Fibroblast of villous mesenchyme (primary cell): ENCODE measurements around the gene GPD2. TPM values are rescaled to one million over a fixed set of nuclear protein-coding genes. Genes with fewer than 3 reads are reported as not detected.

Source experiments
- DNase-seq: peaks from one replicate; pipeline ENCODE4 v3.0.0-alpha.2; 2010; ENCODE audit warnings: low read depth
- H3K4me3 ChIP-seq: 2 replicates; pipeline ENCODE4 v1.5.1; 2011; ENCODE audit warnings: low read depth, mild to moderate bottlenecking, low read length
- total RNA-seq: library from RNA; depleted of rRNA; stranded (reverse); fragments of >200 nt; gene quantifications from 2 replicates; pipeline ENCODE4 v1.2.3, GENCODE V29; 2012
- TF ChIP-seq, protein P1 (sequence below): IDR thresholded peaks from 2 replicates; pipeline ENCODE4 v1.5.1; 2012; ENCODE audit warnings: low read depth, mild to moderate bottlenecking, low read length; ENCODE audit not compliant: insufficient read depth

Gene GPD2
- total RNA-seq, 1 donor: 63.9 TPM

DNA sequence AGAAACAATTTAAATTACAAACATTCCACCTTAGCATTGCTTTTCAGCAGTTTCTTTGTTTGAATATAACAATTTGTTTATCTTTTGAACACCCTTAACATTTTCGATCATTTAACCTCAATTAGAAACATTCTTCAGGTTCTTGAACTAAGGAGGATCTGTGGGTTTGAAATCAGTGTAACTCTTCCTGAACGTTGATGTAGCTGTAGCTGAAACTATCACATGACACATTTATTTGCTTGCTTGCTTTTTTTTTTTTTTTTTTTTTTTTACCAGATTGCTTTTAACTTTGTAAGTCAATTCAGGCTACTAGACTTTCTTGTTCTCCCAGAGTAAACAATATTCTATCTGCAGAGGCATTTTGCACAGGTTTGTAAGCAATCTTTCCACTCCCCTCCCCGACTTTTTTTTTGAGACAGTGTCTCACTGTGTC, 47.6 kb downstream of the GPD2 start:
- TF ChIP-seq, protein P1, sequence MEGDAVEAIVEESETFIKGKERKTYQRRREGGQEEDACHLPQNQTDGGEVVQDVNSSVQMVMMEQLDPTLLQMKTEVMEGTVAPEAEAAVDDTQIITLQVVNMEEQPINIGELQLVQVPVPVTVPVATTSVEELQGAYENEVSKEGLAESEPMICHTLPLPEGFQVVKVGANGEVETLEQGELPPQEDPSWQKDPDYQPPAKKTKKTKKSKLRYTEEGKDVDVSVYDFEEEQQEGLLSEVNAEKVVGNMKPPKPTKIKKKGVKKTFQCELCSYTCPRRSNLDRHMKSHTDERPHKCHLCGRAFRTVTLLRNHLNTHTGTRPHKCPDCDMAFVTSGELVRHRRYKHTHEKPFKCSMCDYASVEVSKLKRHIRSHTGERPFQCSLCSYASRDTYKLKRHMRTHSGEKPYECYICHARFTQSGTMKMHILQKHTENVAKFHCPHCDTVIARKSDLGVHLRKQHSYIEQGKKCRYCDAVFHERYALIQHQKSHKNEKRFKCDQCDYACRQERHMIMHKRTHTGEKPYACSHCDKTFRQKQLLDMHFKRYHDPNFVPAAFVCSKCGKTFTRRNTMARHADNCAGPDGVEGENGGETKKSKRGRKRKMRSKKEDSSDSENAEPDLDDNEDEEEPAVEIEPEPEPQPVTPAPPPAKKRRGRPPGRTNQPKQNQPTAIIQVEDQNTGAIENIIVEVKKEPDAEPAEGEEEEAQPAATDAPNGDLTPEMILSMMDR: no peak
- no peak overlapping the region for H3K4me3 ChIP-seq
- peak; percentile 34 for DNase-seq

DNA sequence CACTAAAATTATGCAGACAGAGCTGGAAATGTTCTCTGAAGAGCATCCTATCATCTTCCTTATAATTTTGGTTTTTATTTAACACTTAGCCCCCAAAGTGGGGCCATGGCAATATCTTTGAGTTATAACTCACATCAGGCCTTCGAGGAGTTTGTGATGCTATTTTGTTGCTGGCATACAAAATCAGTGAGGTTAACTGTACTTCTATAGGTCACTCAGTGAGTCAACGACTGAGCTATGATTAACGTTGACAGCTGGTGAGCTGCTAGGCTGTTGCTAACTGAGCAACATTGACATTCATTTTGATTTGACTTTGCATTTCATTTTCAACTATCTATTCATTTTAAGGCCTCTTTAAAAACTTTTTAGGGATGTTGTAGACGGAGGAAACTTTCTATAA, 50.0 kb downstream of the GPD2 start:
- no peak overlapping the region for H3K4me3 ChIP-seq
- TF ChIP-seq, protein P1: no peak
- no peak for DNase-seq

DNA sequence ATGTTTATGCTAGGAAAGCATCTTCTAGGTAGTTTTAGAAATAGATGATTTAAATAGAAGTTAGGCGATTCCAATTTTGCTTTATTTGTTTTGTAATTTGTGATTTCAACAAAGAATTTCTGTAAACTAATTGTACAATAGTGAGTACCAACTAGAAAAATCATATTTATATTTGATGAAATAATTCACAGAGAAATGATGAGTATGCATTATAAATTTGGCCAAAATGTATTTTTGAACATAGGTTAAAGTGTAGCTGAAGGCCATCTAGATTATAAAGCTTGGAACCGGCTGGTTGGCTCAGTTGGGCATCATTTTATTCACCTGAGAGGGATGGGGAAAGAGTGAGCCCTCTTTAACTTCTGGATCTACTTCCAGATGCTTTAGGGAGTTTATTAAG, 50.4 kb downstream of the GPD2 start:
- no peak overlapping the region for H3K4me3 ChIP-seq
- no peak for DNase-seq
- TF ChIP-seq, protein P1: no peak

DNA sequence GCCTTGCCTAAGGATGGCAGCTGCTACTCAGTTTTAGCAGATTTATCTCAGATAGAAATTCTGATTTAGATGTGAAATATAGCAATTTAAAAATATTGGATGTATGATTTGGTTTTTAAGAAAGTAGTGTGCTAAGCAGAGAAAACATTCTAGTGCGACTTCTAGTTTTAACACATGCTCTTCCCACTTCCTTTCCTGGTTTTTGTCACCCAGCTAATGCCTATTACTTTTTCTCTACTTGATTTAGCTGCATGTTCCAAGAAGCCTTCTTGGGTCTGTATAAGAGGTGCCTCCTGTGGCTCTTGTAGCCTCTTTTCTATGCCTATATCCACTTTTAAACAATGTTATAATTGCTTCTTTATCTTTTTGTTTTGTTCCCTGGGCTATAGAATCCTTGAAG, 53.0 kb downstream of the GPD2 start:
- no peak for DNase-seq
- no peak overlapping the region for H3K4me3 ChIP-seq
- TF ChIP-seq, protein P1: no peak

DNA sequence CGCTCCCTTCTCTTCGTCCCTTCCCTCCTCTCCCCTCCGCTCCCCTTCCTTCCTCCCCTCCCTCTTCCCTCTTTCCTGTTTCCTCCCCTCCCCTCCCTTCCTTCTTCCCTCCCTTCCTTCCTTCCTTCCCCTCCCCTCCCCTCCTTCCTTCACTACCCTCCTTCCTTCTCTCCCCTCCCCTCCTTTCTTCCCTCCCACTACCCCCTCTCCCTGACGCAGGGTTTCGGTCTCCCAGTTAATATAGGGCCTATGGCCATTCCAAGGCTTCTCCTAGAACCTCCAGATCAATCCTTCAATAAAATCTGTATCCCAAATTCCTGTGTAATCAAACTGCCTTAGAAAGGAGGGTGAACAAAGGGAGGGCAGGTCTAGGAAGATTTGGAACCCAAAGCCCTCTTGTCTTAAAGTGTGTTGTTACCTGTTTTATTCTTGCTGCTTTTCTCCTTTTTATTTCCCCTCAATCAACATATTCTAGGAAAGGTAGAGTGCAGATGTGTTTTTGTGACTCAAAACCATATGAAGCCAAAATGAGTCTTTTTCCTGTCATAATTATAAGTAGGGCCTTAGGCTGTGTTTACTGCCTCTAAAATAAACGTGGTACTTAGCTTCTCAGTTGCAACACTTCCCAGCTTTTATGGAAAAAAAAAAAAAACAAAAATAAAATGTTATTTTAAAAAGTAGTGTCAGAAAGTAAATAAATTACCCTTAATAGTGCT, 53.7 kb downstream of the GPD2 start:
- TF ChIP-seq, protein P1: no peak
- DNase-seq: peak; percentile 53
- H3K4me3 ChIP-seq: no peak overlapping the region

DNA sequence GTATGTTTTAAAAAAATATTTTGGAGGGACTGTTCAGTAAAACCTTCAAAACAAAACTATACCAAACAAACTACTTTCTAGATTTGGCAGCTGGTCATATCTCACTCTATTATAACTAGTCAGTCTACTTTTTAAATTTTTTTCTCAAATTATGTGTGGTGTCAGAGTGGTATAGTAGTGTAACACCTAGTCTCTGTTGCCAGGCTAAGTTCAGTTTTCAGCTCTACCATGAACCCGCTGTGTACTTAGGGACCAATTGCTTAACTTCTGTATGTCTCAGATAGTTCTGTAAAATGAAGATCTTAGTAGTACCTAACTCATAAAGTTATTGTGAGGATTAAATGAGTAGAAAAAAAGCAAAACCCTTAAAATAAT, 54.3 kb downstream of the GPD2 start:
- TF ChIP-seq, protein P1: no peak
- DNase-seq: no peak
- no peak overlapping the region for H3K4me3 ChIP-seq

DNA sequence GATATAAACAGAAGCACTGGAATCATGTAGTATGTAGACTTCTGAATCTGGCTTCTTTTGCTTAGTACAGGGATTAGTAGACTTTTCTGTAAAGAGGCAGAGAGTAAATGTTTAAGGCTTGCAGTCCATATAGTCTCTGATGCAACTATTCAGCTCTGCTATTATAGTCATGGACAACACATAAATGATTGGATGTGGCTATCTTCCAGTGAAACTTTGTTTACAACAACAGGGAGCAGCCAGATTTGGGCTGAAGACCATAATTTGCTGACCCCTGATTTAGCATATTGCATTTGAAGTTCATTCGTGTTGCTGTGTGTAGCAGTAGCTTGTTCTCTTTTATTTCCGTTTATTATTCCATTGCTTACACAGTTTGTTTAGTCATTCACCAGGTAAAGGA, 55.0 kb downstream of the GPD2 start:
- TF ChIP-seq, protein P1: no peak
- no peak for DNase-seq
- no peak overlapping the region for H3K4me3 ChIP-seq
